Right forelimb (tissue), 1 donor: ENCODE results near the gene LRRC43.

Experiments
- DNase-seq: peaks from one replicate; pipeline ENCODE4 v3.0.0-alpha.2; 2018

Gene LRRC43

GRCh38 chr12:122227341-122227740 is 44.4 kb downstream of the LRRC43 start:
- no peak for DNase-seq

DNA sequence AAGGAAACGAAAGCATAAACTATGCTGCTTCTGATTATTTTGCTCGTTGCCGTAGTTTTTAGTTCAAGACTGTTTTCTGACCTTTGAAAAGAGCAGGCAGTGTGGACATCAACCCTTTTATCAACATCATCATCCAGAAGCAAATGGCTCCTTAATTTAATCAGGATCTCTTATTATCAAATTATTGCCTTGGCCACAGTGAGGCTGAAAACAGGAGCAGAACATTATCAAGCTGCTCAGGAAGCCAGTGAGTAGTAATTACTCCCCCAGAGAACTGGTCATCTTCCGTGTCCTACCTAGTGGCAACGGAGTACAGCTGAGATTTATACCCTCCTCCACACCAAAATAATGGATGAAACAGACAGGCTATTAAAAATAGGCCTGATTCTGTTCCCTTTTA is 45.2 kb downstream of the LRRC43 start:
- no peak for DNase-seq

DNA sequence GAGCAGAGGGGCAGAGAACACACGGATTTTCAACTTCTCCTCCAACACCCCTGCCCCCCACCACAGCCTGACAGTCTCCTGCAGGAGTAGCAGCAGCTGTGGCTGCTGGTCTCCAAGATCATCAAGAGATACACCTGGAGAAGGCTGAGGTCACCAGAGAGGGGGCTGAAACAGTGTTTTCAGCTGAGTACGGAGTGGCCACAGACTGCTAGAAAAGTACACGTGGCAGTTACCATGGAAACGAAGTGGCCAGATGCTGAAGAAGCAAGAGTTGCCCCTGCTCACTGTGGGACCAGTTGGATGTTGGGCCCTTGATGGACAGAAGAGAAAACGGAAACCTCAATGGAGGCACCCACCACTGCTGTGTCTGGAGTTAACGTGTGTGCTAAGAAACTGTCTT is 47.9 kb downstream of the LRRC43 start:
- no peak for DNase-seq

DNA sequence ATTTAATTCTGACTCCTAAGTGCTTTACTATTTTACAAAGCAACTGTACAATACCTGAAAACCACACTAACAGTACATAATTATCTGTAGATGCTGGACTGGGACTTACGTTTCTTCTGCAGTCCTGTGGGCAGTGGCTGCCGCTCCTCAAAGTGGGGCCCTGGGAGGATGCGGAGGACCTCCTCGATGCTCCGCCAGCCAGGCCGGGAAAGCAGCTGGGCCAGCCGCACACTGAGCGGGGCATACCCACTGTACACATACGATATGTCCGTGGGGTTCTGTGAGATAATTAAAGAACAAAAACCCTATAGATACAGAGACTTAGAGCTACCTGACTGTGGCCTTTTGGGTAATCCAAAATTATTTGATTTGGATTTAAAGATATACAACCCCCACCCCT is 49.8 kb downstream of the LRRC43 start:
- DNase-seq = no peak

- DNase-seq = no peak
Observed at GRCh38 chr12:122235741-122236140, 52.8 kb downstream of the LRRC43 start.

DNA sequence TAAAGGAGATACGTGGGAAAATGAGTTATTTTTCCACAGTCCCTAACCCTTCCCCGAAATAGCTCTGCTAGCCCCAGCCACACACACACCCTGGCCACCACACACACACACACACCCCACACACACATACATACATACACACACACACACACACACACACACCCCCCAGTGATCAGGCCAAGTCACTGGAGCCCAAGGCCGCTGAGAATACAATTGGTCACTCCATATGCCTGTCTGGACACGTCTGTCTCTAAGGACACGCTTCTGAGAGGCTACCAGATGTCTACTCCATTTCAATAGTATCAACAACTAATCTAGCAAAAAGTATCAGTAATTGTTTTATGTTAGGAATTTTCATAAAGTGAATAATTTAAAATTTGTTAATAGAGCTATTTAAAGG is 55.9 kb downstream of the LRRC43 start:
- no peak for DNase-seq

DNA sequence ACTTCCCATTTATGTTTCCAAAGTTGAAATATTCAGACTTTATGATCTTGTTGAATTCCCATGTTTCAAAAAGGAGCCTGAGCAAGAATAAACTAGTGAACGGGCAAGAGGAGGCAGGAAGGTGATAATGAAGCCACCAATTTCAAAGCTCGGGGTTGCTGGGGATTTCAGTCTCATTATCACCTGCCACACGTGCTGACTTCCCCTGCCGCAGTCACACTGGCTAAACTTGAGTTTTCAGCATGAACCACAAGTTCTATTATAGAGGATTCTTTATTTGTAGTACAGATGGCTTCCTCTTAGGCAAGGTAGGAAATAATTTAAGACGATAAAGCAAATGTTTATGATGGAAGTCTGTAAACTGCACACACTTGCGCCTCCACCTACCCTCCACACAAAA is 61.0 kb downstream of the LRRC43 start:
- no peak for DNase-seq

- DNase-seq = no peak
Observed at GRCh38 chr12:122244565-122245371, 61.8 kb downstream of the LRRC43 start.

GRCh38 chr12:122245553-122245952 is 62.6 kb downstream of the LRRC43 start:
- DNase-seq = no peak

GRCh38 chr12:122250047-122250446 is 67.1 kb downstream of the LRRC43 start:
- no peak for DNase-seq

DNA sequence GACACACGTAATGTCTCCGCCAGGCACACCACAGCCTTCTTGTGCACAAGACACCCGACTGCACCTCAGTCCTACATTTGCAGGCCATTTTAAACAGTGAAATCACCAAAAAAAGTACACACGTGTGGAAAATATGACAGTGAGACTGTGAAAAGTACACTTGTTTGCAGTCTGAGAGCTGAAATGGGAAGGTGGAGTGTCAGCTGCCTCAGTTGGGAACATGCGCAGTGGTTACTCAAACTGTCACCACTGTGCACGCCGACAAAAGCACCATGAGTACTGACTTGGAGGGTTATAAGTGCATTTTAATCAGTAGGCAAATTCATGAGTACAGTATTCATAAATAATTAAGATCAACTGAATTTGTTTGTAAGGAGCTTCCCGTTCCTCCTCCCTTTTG is 67.6 kb downstream of the LRRC43 start:
- DNase-seq = no peak
